AG09309 (cell line): ENCODE measurements around the gene RNF125.
"Not testable (repeated sequence)": the region's sequence is repeated elsewhere in the genome, so short reads cannot be mapped to it uniquely, and the experiment has no call there.

Source experiments
- DNase-seq: peaks from one replicate; pipeline ENCODE4 v3.0.0-alpha.2; 2010; ENCODE audit warnings: low read depth
- H3K4me3 ChIP-seq: 2 replicates; pipeline ENCODE4 v1.5.1; 2011; ENCODE audit warnings: mild to moderate bottlenecking, low read depth, low read length, moderate library complexity; ENCODE audit not compliant: control insufficient read depth
- TF ChIP-seq, protein P1 (sequence below): IDR thresholded peaks from 2 replicates; pipeline ENCODE4 v1.5.1; 2011; ENCODE audit warnings: mild to moderate bottlenecking, low read depth, low read length, inconsistent platforms; ENCODE audit not compliant: insufficient read depth, control insufficient read depth; ENCODE audit errors: missing control alignments

RNF125 gene

DNA sequence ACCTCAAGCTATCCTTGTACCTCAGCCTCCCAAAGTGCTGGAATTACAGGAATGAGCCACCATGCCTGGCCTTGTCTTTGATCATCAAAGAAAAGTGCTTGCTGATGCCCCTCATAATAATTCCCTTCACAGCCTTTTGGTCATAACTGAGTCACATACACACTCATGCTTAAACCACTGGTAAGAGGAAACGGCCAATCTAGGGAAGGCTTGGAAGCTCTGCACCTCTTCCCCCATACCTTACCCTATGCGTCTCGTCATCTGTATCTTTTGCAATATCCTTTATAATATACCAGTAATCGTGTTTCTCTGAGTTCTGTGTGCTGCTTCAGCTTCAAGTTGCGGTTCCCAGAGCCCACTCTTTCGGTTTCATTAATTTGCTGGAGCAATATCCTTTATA is 68.3 kb downstream of the RNF125 start:
- DNase-seq = peak; percentile 1
- TF ChIP-seq, protein P1, sequence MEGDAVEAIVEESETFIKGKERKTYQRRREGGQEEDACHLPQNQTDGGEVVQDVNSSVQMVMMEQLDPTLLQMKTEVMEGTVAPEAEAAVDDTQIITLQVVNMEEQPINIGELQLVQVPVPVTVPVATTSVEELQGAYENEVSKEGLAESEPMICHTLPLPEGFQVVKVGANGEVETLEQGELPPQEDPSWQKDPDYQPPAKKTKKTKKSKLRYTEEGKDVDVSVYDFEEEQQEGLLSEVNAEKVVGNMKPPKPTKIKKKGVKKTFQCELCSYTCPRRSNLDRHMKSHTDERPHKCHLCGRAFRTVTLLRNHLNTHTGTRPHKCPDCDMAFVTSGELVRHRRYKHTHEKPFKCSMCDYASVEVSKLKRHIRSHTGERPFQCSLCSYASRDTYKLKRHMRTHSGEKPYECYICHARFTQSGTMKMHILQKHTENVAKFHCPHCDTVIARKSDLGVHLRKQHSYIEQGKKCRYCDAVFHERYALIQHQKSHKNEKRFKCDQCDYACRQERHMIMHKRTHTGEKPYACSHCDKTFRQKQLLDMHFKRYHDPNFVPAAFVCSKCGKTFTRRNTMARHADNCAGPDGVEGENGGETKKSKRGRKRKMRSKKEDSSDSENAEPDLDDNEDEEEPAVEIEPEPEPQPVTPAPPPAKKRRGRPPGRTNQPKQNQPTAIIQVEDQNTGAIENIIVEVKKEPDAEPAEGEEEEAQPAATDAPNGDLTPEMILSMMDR = no peak
- H3K4me3 ChIP-seq = no peak overlapping the region

DNA sequence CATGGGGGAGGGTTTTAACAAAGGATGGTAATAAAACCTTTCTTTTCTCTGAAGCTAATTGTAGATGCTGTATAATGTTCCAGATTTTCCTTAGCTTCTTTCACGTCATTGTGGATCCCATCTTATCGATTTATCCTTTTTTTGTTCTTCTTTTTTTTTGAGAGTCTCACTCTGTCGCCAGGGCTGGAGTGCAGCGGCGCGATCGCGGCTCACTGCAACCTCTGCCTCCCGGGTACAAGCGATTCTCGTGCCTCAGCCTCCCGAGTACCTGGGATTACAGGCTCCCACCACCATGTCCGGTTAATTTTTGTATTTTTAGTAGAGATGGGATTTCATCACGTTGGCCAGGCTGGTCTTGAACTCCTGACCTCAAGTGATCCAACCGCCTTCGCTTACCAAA is 72.2 kb downstream of the RNF125 start:
- not testable (repeated sequence) for H3K4me3 ChIP-seq, DNase-seq

DNA sequence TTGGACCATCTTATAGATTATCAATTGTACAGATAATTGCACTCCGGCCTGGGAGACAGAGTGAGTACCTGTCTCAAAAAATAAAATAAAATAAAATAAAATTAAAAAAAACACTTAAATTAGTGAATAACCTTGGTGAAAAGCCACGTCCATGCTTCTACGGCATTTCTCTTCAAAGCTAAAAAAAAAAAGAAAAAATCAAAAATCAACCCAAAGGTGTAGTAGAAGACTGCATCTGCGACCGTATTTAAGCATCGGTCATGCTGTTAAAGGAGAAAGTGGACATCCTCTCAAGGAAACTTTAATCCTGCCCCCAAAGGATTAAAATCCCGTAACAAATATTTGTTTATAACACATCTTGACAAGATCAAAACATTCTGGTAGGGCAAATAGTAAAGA is 72.7 kb downstream of the RNF125 start:
- TF ChIP-seq, protein P1 = no peak
- no peak for DNase-seq
- peak overlapping the region; percentile 64 for H3K4me3 ChIP-seq

DNA sequence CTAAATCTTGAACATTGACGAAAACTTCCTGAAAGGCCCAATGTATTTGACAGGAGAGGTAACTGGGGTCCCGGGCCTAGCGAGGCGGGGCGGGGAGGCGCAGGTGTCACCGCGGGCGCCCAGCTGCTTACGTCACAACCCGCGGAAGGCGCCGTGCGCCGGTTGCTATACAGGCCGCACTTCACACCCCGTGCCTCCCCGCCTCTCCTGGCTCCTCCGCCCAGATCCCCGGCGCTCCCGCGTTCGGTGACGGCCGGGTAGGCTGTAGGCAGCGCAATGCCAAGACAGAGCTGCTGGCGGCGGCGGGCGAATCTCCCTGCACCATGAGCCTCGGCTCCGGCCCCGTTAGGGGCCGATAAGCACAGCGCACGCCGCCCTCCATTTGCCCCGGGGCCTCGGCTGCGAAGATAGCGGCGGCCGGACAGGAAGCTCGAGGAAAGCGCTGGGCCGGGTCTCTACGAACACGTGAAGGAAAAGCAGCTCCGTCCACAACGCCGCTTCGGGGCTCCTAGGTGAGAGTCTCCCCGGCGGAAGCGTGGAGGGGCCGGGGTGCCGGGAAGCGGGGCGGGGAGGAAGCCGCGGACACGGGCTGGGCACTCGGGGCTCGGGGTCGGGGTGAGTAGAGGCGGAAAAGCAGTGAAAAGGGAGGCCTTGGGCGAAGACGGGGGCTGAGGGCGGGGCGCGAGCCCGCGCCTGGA is 73.2 kb downstream of the RNF125 start, which contains the start of gene RNF138:
Gene RNF138, plus strand, starts transcription at position 151 of the 698 bp plus-strand sequence. CDS start 903 bp downstream, outside the sequence.
- DNase-seq = peak; percentile 27
- H3K4me3 ChIP-seq = peak within 1 kb of the TSS; percentile 86
- TF ChIP-seq, protein P1 = no peak

DNA sequence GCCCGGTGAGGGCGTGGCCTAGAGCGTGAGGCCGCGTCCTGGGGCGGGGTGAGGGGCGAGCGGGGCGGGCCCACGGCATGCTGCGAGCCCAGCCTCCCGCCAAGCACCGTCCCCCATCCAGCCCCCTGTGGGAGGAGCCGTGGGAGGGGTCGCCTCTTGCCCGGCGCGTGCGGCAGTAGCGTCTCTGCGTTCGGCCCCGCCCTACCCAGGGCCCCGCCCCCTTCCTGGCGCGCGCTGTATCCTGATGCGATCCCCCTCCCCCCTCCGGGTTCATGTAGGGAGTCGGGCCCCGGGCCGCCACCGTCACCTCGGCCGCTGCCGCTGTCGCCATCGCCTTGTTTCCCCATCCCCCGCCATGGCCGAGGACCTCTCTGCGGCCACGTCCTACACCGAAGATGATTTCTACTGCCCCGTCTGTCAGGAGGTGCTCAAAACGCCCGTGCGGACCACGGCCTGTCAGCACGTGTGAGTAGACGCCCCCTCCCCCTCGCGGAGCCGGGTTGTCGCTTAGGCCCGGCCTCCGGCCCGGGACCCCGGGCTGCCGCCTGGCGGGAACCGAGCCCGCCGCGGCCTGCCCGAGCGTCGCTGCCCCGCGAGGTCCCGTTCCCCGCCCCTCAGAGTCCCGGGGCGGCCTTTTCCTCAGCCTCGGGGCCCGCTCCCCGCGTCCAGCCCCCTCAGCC is 73.9 kb downstream of the RNF125 start:
- TF ChIP-seq, protein P1 = no peak
- peak; percentile 73 for DNase-seq
- H3K4me3 ChIP-seq = peak overlapping the region; percentile 86

DNA sequence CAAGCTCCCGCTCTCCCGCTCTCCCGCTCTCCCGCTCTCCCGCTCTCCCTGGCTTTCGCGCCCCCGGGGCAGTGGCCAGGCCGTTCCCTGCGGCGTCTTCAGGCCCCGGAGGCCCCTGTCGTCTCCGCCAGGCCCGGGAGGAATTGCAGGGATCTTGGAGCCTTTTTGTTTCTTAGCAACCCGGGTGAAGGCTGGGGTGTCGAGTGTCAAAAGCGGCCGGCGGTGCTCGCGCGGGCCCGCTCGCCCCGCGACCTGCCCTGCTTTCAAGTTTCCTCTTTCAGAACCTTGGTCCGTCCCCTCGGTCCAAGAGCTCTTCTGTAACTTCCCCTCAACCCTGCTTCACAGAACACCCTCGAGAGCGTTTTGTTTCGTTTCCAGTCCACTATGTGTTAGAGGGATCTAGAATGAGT is 74.5 kb downstream of the RNF125 start:
- DNase-seq = peak; percentile 3
- TF ChIP-seq, protein P1 = no peak
- H3K4me3 ChIP-seq = peak overlapping the region; percentile 86

DNA sequence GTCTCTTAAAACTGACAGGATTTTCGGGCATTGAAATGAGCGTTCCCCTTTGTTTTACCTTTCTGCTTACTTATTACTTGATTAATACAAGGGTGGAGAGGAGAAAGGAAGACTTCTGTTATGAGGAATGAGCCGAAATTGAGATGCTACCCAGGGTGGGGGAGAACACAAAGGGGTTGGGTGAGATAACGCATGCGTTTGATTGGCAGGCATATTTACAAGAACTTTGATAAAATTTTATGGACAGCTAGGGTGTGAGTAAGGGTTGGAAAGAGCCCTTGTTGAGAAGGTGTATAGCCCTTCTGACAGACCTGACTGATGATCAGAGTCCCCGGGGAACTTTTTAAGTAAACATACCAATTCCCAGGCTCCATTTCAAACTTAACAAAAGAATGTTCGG is 74.9 kb downstream of the RNF125 start:
- H3K4me3 ChIP-seq = peak overlapping the region; percentile 86
- TF ChIP-seq, protein P1 = no peak
- DNase-seq = no peak
